Tibial nerve (tissue), 3 donors: ENCODE data around the gene HSD17B12.

Experiments
- CTCF ChIP-seq, 5 experiments: fragments of 200-600 bp in 3 of 5; fragments of 450-650 bp in 2 of 5; sonication (generic) in 3 of 5; IDR thresholded peaks; one replicate each; pipeline ENCODE4 v1.5.1; 2016 to 2019; ENCODE audit warnings: antibody characterized with exemption in 5 of 5, mild to moderate bottlenecking in 3 of 5, moderate library complexity in 2 of 5
- POLR2A ChIP-seq, 2 donors: fragments of 450-650 bp; IDR thresholded peaks; one replicate each; pipeline ENCODE4 v1.6.1; 2017; ENCODE audit warnings: antibody characterized with exemption in 2 of 2, mild to moderate bottlenecking in 2 of 2, moderate library complexity in 2 of 2

GRCh38 chr11:43649501-43649900, 31.0 kb upstream of the HSD17B12 start:
- no peak for TF ChIP-seq CTCF (IDR thresholded peaks at IDR 0.05)
- no peak for TF ChIP-seq POLR2A (IDR thresholded peaks at IDR 0.05)
